PC-9 (cell line): ENCODE measurements around the gene PSMA7.

ENCODE experiments used
- EZH2 ChIP-seq: fragments of 200-600 bp; sonication (generic); IDR thresholded peaks from 2 replicates; pipeline ENCODE4 v1.8.0; 2017; ENCODE audit warnings: antibody characterized with exemption, low read depth
- TF ChIP-seq, protein P1 (sequence below): fragments of 200-600 bp; sonication (generic); conservative IDR thresholded peaks from 2 replicates; pipeline ENCODE4 v1.6.1; 2017; ENCODE audit warnings: mixed run types, antibody characterized with exemption, mild to moderate bottlenecking, moderate library complexity

DNA sequence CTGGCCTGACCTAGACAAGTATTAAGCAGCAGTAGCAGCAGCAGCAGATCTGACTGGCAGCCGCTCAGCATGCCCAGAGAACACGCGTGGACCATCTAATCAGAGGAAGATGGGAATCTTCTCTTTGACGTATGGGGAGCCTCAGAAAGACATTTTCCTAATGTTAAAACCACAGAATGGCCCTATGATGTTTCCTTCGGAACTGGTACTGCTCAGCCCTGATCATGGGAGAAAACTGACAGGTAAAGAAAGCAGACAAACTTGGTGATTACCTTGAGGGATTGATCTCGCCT is 6.2 kb downstream of the PSMA7 start:
- no peak for TF ChIP-seq EZH2
- TF ChIP-seq, protein P1, sequence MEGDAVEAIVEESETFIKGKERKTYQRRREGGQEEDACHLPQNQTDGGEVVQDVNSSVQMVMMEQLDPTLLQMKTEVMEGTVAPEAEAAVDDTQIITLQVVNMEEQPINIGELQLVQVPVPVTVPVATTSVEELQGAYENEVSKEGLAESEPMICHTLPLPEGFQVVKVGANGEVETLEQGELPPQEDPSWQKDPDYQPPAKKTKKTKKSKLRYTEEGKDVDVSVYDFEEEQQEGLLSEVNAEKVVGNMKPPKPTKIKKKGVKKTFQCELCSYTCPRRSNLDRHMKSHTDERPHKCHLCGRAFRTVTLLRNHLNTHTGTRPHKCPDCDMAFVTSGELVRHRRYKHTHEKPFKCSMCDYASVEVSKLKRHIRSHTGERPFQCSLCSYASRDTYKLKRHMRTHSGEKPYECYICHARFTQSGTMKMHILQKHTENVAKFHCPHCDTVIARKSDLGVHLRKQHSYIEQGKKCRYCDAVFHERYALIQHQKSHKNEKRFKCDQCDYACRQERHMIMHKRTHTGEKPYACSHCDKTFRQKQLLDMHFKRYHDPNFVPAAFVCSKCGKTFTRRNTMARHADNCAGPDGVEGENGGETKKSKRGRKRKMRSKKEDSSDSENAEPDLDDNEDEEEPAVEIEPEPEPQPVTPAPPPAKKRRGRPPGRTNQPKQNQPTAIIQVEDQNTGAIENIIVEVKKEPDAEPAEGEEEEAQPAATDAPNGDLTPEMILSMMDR = peak; percentile 51
